ENCODE measurements around the gene PRKAR1B. TPM values are rescaled to one million over a fixed set of nuclear protein-coding genes. Genes with fewer than 3 reads are reported as not detected.

The PRKAR1B gene
- polyA plus RNA-seq, 4 donors = 20.4 to 46.0 (median 38.7) TPM

DNA sequence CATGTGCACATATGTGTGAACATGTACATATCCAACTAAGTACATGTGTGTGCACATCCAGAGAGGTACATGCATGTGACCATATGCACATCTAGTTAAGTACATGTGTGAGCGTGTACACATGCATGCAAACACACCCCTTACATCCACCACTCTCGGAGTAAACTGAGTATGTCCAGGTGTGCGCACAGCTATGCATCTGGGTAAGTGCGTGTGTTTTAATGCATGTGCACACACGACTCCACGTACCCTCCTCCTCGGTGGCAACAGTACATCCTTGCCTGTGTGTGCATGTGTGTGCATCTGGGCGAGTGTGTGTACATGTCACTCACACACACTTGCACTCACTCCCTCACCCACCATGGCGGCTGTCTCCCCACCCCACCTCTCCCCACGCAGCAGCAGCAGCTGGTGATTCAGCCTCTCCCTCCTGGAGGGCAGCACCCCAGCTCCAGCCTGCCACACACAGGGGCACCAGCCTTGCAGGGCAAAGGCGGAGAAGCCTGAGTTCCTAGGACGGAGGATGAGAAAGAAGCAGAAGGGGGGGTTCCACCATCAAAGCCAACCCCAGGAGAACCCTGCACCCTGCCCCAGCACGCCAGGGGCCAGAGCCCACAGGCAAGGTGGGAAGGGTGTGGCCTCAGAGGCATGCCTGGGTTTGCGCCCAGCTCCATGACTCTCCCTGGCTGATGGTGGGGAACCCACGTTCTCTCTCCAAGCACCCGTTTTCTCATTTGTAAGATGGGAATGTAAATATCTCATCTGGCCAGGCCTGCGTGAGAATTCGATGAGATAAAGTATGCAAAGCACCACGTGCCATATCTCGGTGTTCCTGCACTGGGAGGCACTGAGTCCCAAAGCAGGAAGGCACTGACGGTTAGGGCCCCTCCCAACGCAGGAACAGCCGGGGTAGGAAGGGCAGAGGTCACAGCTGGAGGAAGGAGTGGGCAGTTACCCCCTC is 28.3 kb downstream of the PRKAR1B start:
- DNase-seq (ENCODE audit: low read depth in 4 of 4, low spot score in 3 of 4) = no peak

DNA sequence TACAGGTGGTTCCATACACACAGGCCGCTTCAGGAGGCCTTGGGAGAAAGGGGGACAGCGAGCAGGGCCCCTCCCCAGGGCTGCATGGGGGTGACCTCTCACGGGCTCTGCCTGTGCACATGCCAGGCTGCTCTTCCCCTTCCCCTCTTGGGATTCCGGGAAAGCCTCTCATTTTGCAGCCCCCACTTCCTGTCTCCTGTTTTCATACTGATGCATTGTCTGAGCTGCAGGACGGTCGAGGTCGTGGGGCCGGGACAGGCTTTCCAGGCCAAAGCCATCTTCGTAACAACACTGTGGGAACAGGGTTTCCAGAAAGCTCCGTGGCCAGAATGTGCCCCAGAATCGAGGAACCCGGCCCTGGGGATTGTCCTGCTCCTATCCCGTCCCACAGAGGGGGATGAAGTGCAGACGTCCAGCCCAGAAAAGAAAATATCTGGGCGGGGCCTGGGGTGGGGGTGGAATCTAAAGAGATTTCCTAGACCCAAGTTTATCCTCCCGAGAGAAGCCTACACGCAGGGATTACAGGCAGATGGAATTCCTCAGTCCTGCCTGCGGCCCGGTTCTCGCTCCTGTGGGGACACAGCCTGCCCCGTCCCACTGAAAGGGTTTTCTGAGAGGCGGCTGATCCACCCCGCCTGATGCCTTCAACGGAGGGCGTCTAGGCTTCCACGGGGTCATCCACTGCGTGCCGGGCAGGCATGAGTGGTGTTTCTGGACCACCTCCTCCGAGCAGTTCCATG is 30.1 kb downstream of the PRKAR1B start:
- DNase-seq (ENCODE audit: low read depth in 4 of 4, low spot score in 3 of 4) = no peak

DNA sequence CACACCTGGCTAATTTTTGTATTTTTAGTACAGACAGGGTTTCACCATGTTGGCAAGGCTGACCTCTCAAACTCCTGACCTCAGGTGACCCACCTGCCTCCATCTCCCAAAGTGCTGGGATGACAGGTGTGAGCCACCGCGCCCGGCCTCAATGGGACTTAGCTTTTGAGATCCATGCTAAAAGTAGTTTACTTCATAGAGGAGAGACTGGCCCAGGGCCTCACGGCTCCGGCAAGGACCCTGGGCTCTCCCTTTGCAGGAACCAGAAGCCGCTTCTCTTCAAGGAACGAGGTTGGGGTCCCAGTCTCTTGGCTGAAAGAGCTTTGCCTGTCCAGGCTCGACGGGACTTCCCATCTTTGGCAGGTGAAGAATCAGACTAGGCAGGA is 30.7 kb downstream of the PRKAR1B start:
- DNase-seq (ENCODE audit: low read depth in 4 of 4, low spot score in 3 of 4) = no peak

DNA sequence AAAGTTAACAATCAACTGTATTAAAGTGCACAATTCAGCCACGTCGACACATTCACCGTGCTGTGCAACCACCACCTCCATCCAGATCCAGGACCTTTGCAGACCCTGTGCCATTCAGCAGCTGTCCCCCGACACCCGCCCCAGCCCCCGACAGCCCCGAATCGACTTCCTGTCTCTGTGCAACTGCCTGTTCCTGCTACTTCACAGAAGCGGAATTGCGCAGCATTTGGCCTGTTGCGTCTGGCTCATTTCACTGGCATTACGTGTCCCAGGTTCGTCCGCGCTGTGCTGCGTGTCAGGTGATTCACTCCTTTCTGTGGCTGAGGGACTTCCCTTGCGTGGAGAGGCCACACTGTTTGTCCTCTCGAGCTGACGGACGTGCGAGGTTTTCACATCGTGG is 33.8 kb downstream of the PRKAR1B start:
- DNase-seq (ENCODE audit: low read depth in 4 of 4, low spot score in 3 of 4) = no peak

- no peak for DNase-seq (ENCODE audit: low read depth in 4 of 4, low spot score in 3 of 4)
These were observed 35.6 kb downstream of the PRKAR1B start for GRCh38 chr7:691361-692045.

GRCh38 chr7:690478-691360 is 36.4 kb downstream of the PRKAR1B start:
- no peak for DNase-seq (ENCODE audit: low read depth in 4 of 4, low spot score in 3 of 4)

- DNase-seq (ENCODE audit: low read depth in 4 of 4, low spot score in 3 of 4) = no peak
These were observed 41.5 kb downstream of the PRKAR1B start for GRCh38 chr7:685540-685939.

DNA sequence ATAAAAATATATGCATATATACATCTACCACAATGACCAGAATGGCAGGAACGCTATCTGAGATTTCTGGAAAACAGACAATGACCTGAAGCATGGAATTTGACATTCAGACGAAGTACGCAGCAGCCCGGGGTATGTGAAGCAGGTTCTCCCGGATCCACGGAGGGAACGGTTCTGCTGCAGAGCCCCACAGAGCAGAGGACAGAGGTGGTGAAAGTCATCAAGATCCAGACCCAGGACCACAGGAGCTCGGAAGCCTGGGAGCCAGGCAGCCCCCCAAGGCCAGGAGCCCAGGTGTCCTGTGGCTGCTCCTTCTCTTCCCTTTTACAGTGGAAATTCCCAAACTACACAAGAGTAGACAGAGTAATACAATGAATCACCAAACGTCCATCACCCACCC is 42.7 kb downstream of the PRKAR1B start:
- DNase-seq (ENCODE audit: low read depth in 4 of 4, low spot score in 3 of 4) = no peak

- no peak for DNase-seq (ENCODE audit: low read depth in 4 of 4, low spot score in 3 of 4)
These were observed 43.4 kb downstream of the PRKAR1B start for GRCh38 chr7:683526-684205.

DNA sequence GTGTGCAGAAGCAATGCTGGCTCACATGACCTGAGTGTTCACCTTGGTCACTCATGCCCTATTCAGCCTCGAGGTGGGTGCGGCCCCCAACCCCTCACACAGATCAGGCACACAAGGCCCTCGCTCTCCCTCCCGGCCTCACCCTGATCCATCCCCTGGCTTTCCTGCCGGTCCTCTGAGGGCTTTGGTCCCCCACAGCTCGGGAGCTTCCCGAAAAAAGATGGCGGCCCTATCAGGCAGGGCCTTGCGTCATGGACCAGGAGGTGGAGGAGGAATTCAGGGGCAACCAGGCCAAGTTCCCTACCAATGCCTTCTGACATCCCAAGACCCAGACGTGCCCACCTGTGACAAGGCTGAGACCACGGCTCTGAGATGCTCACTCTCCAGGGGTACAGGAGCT is 44.3 kb downstream of the PRKAR1B start:
- no peak for DNase-seq (ENCODE audit: low read depth in 4 of 4, low spot score in 3 of 4)

- DNase-seq (ENCODE audit: low read depth in 4 of 4, low spot score in 3 of 4) = no peak
These were observed 45.4 kb downstream of the PRKAR1B start for GRCh38 chr7:681551-682307.

DNA sequence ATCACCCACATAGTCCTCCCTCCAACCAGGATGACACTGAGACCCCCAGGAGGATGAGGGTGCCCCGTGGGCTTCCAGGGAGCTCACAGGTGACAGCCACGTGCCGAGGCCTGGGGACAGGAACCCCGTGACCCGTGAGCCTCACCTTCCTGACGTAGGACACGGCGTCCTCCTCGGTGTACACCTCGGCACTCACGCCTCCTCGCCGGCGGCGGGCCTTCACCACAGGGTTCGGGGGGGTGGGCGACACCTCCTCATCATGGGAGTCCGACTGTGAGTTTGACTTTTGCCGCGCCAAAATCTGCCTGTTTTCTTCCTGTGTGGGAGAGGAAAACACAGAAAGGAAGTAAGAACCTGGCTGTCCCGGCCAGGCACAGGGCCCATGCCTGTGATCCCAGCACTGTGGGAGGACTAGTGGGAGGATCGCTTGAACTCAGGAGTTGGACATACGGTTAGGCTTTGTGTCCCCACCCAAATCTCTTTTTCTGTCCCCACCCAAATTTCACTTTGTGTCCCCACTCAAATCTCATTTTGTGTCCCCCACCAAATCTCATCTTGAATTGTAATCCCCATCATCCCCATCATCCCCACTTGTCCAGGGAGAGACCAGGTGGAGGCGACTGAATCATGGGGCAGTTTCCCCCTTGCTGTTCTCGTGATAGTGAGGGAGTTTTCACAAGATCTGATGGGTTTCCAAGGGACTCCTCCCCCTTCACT is 46.5 kb downstream of the PRKAR1B start:
- no peak for DNase-seq (ENCODE audit: low read depth in 4 of 4, low spot score in 3 of 4)

DNA sequence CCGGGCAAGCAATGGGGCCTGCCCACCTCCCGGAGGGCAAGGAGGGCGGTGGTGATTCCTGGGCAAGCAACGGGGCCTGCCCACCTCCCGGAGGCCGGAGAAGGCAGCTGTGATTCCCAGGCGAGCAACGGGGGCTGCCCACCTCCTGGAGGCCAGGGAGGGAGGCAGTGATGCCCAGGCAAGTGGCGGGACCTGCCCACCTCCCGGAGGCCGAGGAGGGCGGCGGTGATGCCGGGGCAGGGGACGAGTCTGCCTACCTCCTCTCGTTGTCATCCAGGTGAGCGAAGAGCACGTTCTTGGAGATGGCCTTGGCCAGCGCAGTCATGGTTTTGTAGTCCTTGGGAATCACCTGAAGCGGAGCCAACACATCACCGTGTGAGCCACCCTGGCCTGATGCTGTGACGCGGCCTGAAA is 50.1 kb downstream of the PRKAR1B start:
- no peak for DNase-seq (ENCODE audit: low read depth in 4 of 4, low spot score in 3 of 4)

GRCh38 chr7:676246-676971 is 50.7 kb downstream of the PRKAR1B start:
- DNase-seq (ENCODE audit: low read depth in 4 of 4, low spot score in 3 of 4) = no peak

GRCh38 chr7:674454-675410 is 52.3 kb downstream of the PRKAR1B start:
- no peak for DNase-seq (ENCODE audit: low read depth in 4 of 4, low spot score in 3 of 4)

- no peak for DNase-seq (ENCODE audit: low read depth in 4 of 4, low spot score in 3 of 4)
These were observed 53.2 kb downstream of the PRKAR1B start for GRCh38 chr7:673681-674453.

Measured in left renal pelvis (tissue), 4 donors.